T-helper 1 cell (primary cell): Measurements from ENCODE around the gene CBL.
"Not testable (repeated sequence)": the region's sequence is repeated elsewhere in the genome, so short reads cannot be mapped to it uniquely, and the experiment has no call there.

ENCODE experiments used
- DNase-seq, 5 donors: peaks; one replicate each; pipeline ENCODE4 v3.0.0-alpha.2; 2012 to 2020

Gene CBL

GRCh38 chr11:119218141-119218878 is 12.2 kb downstream of the CBL start:
- peak in 1 of 5 donors; percentile 33 for DNase-seq

GRCh38 chr11:119222308-119222707 is 16.2 kb downstream of the CBL start:
- DNase-seq: no peak

GRCh38 chr11:119222891-119223290 is 16.8 kb downstream of the CBL start:
- DNase-seq: no peak

- DNase-seq: no peak
Measured at GRCh38 chr11:119223856-119224255, 17.7 kb downstream of the CBL start.

- DNase-seq: not testable (repeated sequence)
Measured at GRCh38 chr11:119228535-119229287, 22.6 kb downstream of the CBL start.

- no peak for DNase-seq
Measured at GRCh38 chr11:119229288-119229672, 23.1 kb downstream of the CBL start.

GRCh38 chr11:119229741-119230140 is 23.6 kb downstream of the CBL start:
- no peak for DNase-seq

GRCh38 chr11:119236490-119236889 is 30.4 kb downstream of the CBL start:
- peak in 1 of 5 donors; percentile 36 for DNase-seq

- DNase-seq: no peak
Measured at GRCh38 chr11:119236891-119237290, 30.8 kb downstream of the CBL start.

GRCh38 chr11:119237515-119237914 is 31.4 kb downstream of the CBL start:
- no peak for DNase-seq

GRCh38 chr11:119248750-119249670 is 42.9 kb downstream of the CBL start:
- DNase-seq: no peak

GRCh38 chr11:119249671-119250010 is 43.5 kb downstream of the CBL start:
- no peak for DNase-seq

- no peak for DNase-seq
Measured at GRCh38 chr11:119251114-119251513, 45.0 kb downstream of the CBL start.

GRCh38 chr11:119254239-119254638 is 48.1 kb downstream of the CBL start:
- DNase-seq: no peak

GRCh38 chr11:119258180-119258579 is 52.0 kb downstream of the CBL start:
- DNase-seq: peak in 2 of 5 donors; percentile 4 to 31

GRCh38 chr11:119258983-119259382 is 52.8 kb downstream of the CBL start:
- DNase-seq: no peak

GRCh38 chr11:119262668-119263351 is 56.7 kb downstream of the CBL start:
- peak in 1 of 5 donors; percentile 66 for DNase-seq

GRCh38 chr11:119263352-119263940 is 57.3 kb downstream of the CBL start:
- peak in 1 of 5 donors; percentile 57 for DNase-seq

- no peak for DNase-seq
Measured at GRCh38 chr11:119266063-119266462, 59.9 kb downstream of the CBL start.

- peak in 1 of 5 donors; percentile 20 for DNase-seq
Measured at GRCh38 chr11:119266517-119267255, 60.5 kb downstream of the CBL start.

GRCh38 chr11:119267645-119268044 is 61.5 kb downstream of the CBL start:
- no peak for DNase-seq
